Kidney epithelial cell (primary cell): Measurements from ENCODE around the gene ISOC1. TPM values are rescaled to one million over a fixed set of nuclear protein-coding genes. Genes with fewer than 3 reads are reported as not detected.

Source experiments
- DNase-seq: peaks from one replicate; pipeline ENCODE4 v3.0.0-alpha.2; 2010; ENCODE audit warnings: low read depth
- H3K27me3 ChIP-seq: 2 replicates; pipeline ENCODE4 v1.6.0; 2011; ENCODE audit warnings: low read length; ENCODE audit not compliant: control insufficient read depth, insufficient read depth
- H3K36me3 ChIP-seq: 2 replicates; pipeline ENCODE4 v1.5.1; 2011; ENCODE audit warnings: low read length; ENCODE audit not compliant: control insufficient read depth, insufficient read depth
- H3K4me3 ChIP-seq: 2 replicates; pipeline ENCODE4 v1.5.1; 2011; ENCODE audit warnings: low read depth, mild to moderate bottlenecking, control low read depth, low read length
- CTCF ChIP-seq: IDR thresholded peaks from 2 replicates; pipeline ENCODE4 v1.5.1; 2011; ENCODE audit warnings: mild to moderate bottlenecking, moderate library complexity, low read length, control low read depth, inconsistent platforms; ENCODE audit not compliant: insufficient read depth, poor library complexity, severe bottlenecking
- total RNA-seq: library from RNA; depleted of rRNA; stranded (reverse); fragments of >200 nt; gene quantifications from 2 replicates; pipeline ENCODE4 v1.2.3, GENCODE V29; 2015

ISOC1 gene
- total RNA-seq, 1 donor from 2014 or later, result 23.9 TPM

GRCh38 chr5:129069292-129069691 is 25.3 kb upstream of the ISOC1 start:
- TF ChIP-seq CTCF, result no peak
- no peak overlapping the region for H3K4me3 ChIP-seq
- no peaks in the 10 kb centered on the region for H3K36me3 ChIP-seq
- no peak for DNase-seq
- no peaks in the 10 kb centered on the region for H3K27me3 ChIP-seq

- H3K36me3 ChIP-seq, result no peaks in the 10 kb centered on the region
- H3K4me3 ChIP-seq, result no peak overlapping the region
- no peak for TF ChIP-seq CTCF
- no peaks in the 10 kb centered on the region for H3K27me3 ChIP-seq
- DNase-seq, result no peak
Observed at GRCh38 chr5:129073111-129073510, 21.4 kb upstream of the ISOC1 start.

DNA sequence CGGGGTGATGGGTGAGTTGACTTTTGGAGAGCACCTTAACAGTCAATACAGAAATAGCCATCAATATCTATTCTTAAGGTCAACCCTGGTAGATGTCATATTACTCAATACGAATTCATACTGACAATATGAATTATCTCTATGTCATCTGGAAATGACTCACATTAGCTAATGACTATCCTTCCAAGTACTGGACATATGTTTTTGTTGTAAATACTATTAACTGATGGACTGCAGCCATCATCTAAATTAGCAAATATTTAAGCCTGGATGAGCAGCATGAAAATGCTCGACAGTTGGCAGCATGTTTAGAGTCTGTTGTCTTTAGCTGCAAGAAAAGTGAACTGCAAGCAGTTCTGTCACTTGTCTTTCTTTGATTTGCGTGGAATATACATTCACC is 19.6 kb upstream of the ISOC1 start:
- no peak for DNase-seq
- H3K27me3 ChIP-seq, result no peaks in the 10 kb centered on the region
- no peak overlapping the region for H3K4me3 ChIP-seq
- no peaks in the 10 kb centered on the region for H3K36me3 ChIP-seq
- TF ChIP-seq CTCF, result no peak

- DNase-seq, result no peak
- Histone ChIP-seq H3K27me3 (no peaks in the 10 kb centered on the region), H3K36me3 (no peaks in the 10 kb centered on the region), H3K4me3 (no peak overlapping the region)
- TF ChIP-seq CTCF, result no peak
Observed at GRCh38 chr5:129077433-129078075, 17.0 kb upstream of the ISOC1 start.

DNA sequence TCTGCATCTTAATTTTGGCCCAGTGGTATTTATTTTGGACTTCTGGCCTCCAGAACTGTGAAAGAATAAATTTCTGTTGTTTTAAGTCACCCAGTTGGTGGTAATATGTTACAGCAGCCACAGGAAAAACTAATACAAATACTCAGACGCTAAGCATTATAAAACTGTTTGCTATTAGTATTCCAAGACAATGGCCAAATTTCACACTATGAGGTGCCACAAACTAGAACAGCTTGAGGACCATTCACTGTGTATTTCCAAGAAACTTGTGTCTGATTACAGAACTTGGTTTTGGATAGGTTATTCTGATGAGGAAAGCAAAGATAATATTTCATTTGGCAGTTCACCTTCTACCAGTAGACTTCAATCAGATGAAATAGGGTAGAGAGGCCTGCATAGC is 16.3 kb upstream of the ISOC1 start:
- no peak for DNase-seq
- H3K27me3 ChIP-seq, result no peaks in the 10 kb centered on the region
- H3K36me3 ChIP-seq, result no peaks in the 10 kb centered on the region
- TF ChIP-seq CTCF, result no peak
- no peak overlapping the region for H3K4me3 ChIP-seq

DNA sequence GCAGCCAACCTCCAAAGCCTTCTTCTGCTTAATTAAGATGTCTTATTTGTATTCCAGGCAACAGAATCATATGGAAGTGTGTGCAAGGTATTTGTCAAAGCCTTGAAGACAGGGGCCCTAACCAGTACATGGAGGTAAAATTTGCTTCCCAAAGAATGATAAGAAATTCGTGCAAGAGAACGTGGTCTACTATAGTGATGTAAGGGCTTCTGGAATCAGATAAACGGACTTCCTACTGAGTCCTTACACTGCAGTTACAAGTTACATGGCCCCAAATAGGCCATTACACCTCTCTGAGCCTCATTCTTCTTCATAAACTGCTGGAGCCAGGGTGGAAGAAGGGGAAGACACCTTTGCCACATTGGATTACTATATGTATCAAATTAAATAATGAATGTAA is 15.9 kb upstream of the ISOC1 start:
- DNase-seq, result no peak

More for the DNA sequence above, 15.9 kb upstream of the ISOC1 start:
- TF ChIP-seq CTCF, result no peak
- Histone ChIP-seq H3K36me3 (no peaks in the 10 kb centered on the region), H3K27me3 (no peaks in the 10 kb centered on the region), H3K4me3 (no peak overlapping the region)
